ENCODE results near the gene ST3GAL3.

The ST3GAL3 gene

DNA sequence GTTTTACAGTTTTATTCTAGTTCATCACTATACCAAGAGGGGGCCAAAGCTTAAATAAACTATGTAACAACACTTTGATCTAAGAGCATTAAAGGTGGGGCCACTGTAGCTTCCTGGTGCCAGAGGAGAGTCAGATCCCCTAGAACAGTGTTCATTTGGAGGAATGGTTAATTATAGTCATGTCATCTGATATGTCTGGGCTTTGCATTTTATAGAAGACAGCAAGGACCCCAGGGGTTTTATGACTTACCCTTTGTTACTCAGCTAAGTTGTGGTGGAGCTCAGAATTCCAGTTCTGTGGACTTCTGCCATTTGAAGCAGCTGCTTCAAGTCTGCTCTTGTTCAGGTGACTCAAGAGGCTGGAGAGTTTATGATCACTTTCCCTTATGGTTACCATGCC, 40.7 kb upstream of the ST3GAL3 start (continued):
- 0 out of 2 replicates have a peak, but pooled peaks have one; percentile 25 for TF ChIP-seq OVOL3 (tag by site-specific recombination; IDR thresholded peaks at IDR 0.05)
- TF ChIP-seq ZNF555 (tag by site-specific recombination; conservative IDR thresholded peaks at IDR 0.05) = no peak
- no peak for TF ChIP-seq ZNF211 (tag by site-specific recombination; IDR thresholded peaks at IDR 0.05; ENCODE audit: low read depth)
- 0 out of 2 replicates have a peak, but pooled peaks have one; percentile 31 for TF ChIP-seq ZNF394 (tag by site-specific recombination; IDR thresholded peaks at IDR 0.05; ENCODE audit: borderline replicate concordance)
- no peak for TF ChIP-seq ZNF184 (tag by site-specific recombination; IDR thresholded peaks at IDR 0.05)
- TF ChIP-seq OSR2 (tag by site-specific recombination; IDR thresholded peaks at IDR 0.05) = peak; percentile 98
- peak; percentile 77 for TF ChIP-seq ZNF558 (tag by site-specific recombination; IDR thresholded peaks at IDR 0.05)
- TF ChIP-seq KLF8 (tag by site-specific recombination; IDR thresholded peaks at IDR 0.05) = no peak
- TF ChIP-seq GLI2 (tag by site-specific recombination; IDR thresholded peaks at IDR 0.05; ENCODE audit: borderline replicate concordance, low read depth) = no peak
- TF ChIP-seq ZBTB48 (tag by site-specific recombination; IDR thresholded peaks at IDR 0.05) = no peak
- TF ChIP-seq ZNF501 (tag by site-specific recombination; IDR thresholded peaks at IDR 0.05) = peak; percentile 38; the same call in 1 of the 2 replicates
- no peak for TF ChIP-seq ZNF292 (tag by site-specific recombination; IDR thresholded peaks at IDR 0.05; ENCODE audit: borderline replicate concordance, low read depth)
- TF ChIP-seq FEZF1 (tag by site-specific recombination; IDR thresholded peaks at IDR 0.05) = peak; percentile 97
- 0 out of 2 replicates have a peak, but pooled peaks have one; percentile 27 for TF ChIP-seq ZNF341 (tag by site-specific recombination; IDR thresholded peaks at IDR 0.05; ENCODE audit: low read depth)
- no peak for TF ChIP-seq MYNN (tag by site-specific recombination; IDR thresholded peaks at IDR 0.05; ENCODE audit: borderline replicate concordance)
- TF ChIP-seq ZNF433 (tag by site-specific recombination; IDR thresholded peaks at IDR 0.05; ENCODE audit: low read depth) = no peak
- 0 out of 2 replicates have a peak, but pooled peaks have one; percentile 15 for TF ChIP-seq PRDM1 (tag by site-specific recombination; IDR thresholded peaks at IDR 0.05)
- 0 out of 2 replicates have a peak, but pooled peaks have one; percentile 29 for TF ChIP-seq ZXDB (tag by site-specific recombination; IDR thresholded peaks at IDR 0.05)
- TF ChIP-seq ZSCAN30 (tag by site-specific recombination; IDR thresholded peaks at IDR 0.05) = peak; percentile 80; the same call in 1 of the 2 replicates
- TF ChIP-seq ZNF24 (tag by site-specific recombination; IDR thresholded peaks at IDR 0.05) = peak; percentile 78
- TF ChIP-seq ZNF416 (tag by site-specific recombination; IDR thresholded peaks at IDR 0.05) = no peak
- no peak for TF ChIP-seq SCRT1 (tag by site-specific recombination; IDR thresholded peaks at IDR 0.05; ENCODE audit: borderline replicate concordance)
- peak; percentile 70 for TF ChIP-seq ZIC2 (tag by site-specific recombination; IDR thresholded peaks at IDR 0.05)
- peak; percentile 55; the same call in 1 of the 2 replicates for TF ChIP-seq KLF10 (tag by site-specific recombination; IDR thresholded peaks at IDR 0.05)
- no peak for TF ChIP-seq ZNF133 (tag by site-specific recombination; IDR thresholded peaks at IDR 0.05)
- TF ChIP-seq ZNF335 (tag by site-specific recombination; conservative IDR thresholded peaks at IDR 0.05) = no peak
- TF ChIP-seq ZNF768 (tag by site-specific recombination; IDR thresholded peaks at IDR 0.05) = no peak

DNA sequence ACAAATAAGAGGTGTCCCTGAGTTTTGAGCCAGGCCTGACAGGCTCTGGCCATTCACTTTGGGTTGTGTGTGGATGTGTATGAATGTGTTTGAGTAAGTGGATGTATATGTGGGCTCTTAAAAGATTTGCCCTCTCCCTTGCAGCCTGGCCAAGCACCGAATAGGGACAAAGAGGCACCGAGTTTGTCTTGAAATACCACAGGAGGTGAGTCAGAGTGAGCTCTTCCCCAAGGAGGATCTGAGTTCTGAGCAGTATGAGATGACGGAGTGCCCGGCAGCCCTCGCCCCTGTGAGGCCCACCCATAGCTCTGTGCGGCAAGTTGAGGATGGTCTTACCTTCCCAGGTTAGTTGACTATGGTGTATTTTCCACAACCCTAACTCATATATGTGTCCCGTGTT, 38.4 kb upstream of the ST3GAL3 start:
- Histone ChIP-seq H3K9me3 (ENCODE audit: control insufficient read depth, insufficient read depth, low read depth, low read length) (no peaks in the 10 kb centered on the region), H3K36me3 (ENCODE audit: control insufficient read depth in 2 of 2, insufficient read depth in 1 of 2, low read length in 2 of 2) (peaks cover 62 to 98% of the 10 kb centered on the region in 2 experiments), H3K4me1 (ENCODE audit: control insufficient read depth, insufficient read depth, low read length) (no peaks in the 10 kb centered on the region), H3K4me3 (ENCODE audit: low read depth, low read length) (no peak overlapping the region), H3K27ac (ENCODE audit: extremely low read depth, low read depth, low read length) (no peak overlapping the region)
- POLR2A ChIA-PET = no interaction called here
- CTCF ChIA-PET = interaction anchor here (0.9 kb wide), 1 partner anchor 266 kb away, joined by 3 read pairs; no protein-coding TSS in a partner anchor
- TF ChIP-seq ZNF423 (tag by site-specific recombination; IDR thresholded peaks at IDR 0.05) (no peak), ZNF48 (tag by site-specific recombination; IDR thresholded peaks at IDR 0.05) (no peak), ZNF585B (tag by site-specific recombination; IDR thresholded peaks at IDR 0.05) (no peak), ZNF658 (tag by site-specific recombination; IDR thresholded peaks at IDR 0.05) (no peak), ZNF639 (tag by site-specific recombination; IDR thresholded peaks at IDR 0.05) (no peak), ZNF354C (tag by site-specific recombination; IDR thresholded peaks at IDR 0.05; ENCODE audit: borderline replicate concordance, low read depth) (no peak), OVOL3 (tag by site-specific recombination; IDR thresholded peaks at IDR 0.05) (no peak), ZSCAN23 (tag by site-specific recombination; IDR thresholded peaks at IDR 0.05) (no peak), ZNF292 (tag by site-specific recombination; IDR thresholded peaks at IDR 0.05; ENCODE audit: borderline replicate concordance, low read depth) (no peak), ZNF830 (tag by site-specific recombination; IDR thresholded peaks at IDR 0.05; ENCODE audit: low read depth) (no peak), ZNF248 (tag by site-specific recombination; IDR thresholded peaks at IDR 0.05) (no peak), ZNF37A (tag by site-specific recombination; IDR thresholded peaks at IDR 0.05) (no peak), ZNF776 (tag by site-specific recombination; IDR thresholded peaks at IDR 0.05; ENCODE audit: borderline replicate concordance) (no peak), ZSCAN16 (tag by site-specific recombination; IDR thresholded peaks at IDR 0.05) (no peak)
